ENCODE measurements around the gene SNRPF. TPM values are rescaled to one million over a fixed set of nuclear protein-coding genes. Genes with fewer than 3 reads are reported as not detected.
A peak's percentile ranks its signal among the peaks of the same experiment; 100 is the strongest.

SNRPF gene
- total RNA-seq, 4 donors from 2014 or later = 6.1 to 11.8 (median 8.3) TPM

GRCh38 chr12:95848575-95849388, 10.0 kb upstream of the SNRPF start:
- DNase-seq = peak; percentile 42 to 59
- peak overlapping the region in 1 of 3 donors; percentile 3 for H3K4me3 ChIP-seq (replicated peaks in 1 of 3)
- H3K36me3 ChIP-seq = no peaks in the 10 kb centered on the region
- peak overlapping the region; percentile 8 to 67 (median 41) for H3K27ac ChIP-seq
- no peak for TF ChIP-seq POLR2A (IDR thresholded peaks at IDR 0.05)
- TF ChIP-seq CTCF (IDR thresholded peaks at IDR 0.05) = peak in 4 of 6 experiments; percentile 50 to 71 (median 53)
- no peaks in the 10 kb centered on the region for H3K9me3 ChIP-seq
- no peaks in the 10 kb centered on the region for H3K27me3 ChIP-seq
- intact Hi-C loops (cut with DNase I) = no loop called here
- peaks cover 0 to 6% of the 10 kb centered on the region in 2 donors for H3K4me1 ChIP-seq
- 19 to 23% methylated on average over 8 of the region's 8 CpGs for WGBS, 2 donors

DNA sequence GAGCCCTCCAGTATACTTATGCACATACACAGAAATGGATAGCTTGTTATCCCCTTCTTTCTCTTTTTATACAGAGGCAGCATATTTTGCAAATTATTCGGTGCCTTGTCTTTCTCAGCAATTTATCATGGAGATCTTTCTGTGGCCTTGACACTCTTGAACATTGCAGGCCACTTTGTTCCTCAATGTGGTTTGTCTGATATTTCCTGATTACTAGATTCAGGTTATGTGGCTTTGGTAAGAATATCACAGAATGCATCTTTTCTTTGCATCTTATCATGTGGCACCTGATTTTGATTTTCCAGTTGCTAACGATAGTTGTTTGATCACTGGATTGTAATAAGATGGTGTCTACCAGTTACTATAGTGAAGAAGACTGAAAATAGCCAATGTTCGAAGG, 7.1 kb upstream of the SNRPF start:
- H3K36me3 ChIP-seq = no peaks in the 10 kb centered on the region
- 83 to 88% methylated on average over 3 of the region's 3 CpGs for whole genome bisulfite sequencing, 2 donors
- H3K4me1 ChIP-seq = peaks cover 0 to 6% of the 10 kb centered on the region in 2 donors
- intact Hi-C loops (cut with DNase I) = no loop called here
- no peak for DNase-seq
- no peaks in the 10 kb centered on the region for H3K9me3 ChIP-seq
- no peak overlapping the region for H3K4me3 ChIP-seq (replicated peaks in 1 of 3)
- no peaks in the 10 kb centered on the region for H3K27me3 ChIP-seq
- no peak overlapping the region for H3K27ac ChIP-seq
- TF ChIP-seq POLR2A (IDR thresholded peaks at IDR 0.05) = no peak
- TF ChIP-seq CTCF (IDR thresholded peaks at IDR 0.05) = no peak

DNA sequence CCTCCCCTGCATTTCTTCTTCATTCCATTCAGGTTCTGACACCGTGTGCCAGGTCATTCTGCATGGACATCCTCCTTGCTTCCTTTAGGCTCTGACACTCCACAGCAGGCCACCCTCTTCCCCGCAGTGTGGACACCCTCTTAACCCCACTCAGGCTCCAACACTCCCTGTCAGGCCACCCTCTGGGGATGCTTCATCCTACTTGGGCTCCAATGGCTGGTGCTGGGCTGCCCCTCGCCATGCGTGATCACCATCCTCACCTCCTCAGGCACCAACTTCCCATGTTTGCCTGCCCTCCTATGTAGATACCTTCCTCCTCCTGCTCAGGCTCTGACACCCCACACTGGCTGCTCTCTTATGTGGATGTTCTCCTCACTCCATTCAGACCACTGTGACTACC, 6.6 kb upstream of the SNRPF start:
- no peaks in the 10 kb centered on the region for H3K27me3 ChIP-seq
- no peak for DNase-seq
- no peak for TF ChIP-seq POLR2A (IDR thresholded peaks at IDR 0.05)
- no peak for TF ChIP-seq CTCF (IDR thresholded peaks at IDR 0.05)
- WGBS, 2 donors = 88 to 91% methylated on average over 4 of the region's 4 CpGs
- intact Hi-C loops (cut with DNase I) = no loop called here
- H3K4me1 ChIP-seq = peaks cover 0 to 6% of the 10 kb centered on the region in 2 donors
- no peak overlapping the region for H3K4me3 ChIP-seq (replicated peaks in 1 of 3)
- H3K27ac ChIP-seq = no peak overlapping the region
- H3K36me3 ChIP-seq = no peaks in the 10 kb centered on the region
- H3K9me3 ChIP-seq = no peaks in the 10 kb centered on the region

DNA sequence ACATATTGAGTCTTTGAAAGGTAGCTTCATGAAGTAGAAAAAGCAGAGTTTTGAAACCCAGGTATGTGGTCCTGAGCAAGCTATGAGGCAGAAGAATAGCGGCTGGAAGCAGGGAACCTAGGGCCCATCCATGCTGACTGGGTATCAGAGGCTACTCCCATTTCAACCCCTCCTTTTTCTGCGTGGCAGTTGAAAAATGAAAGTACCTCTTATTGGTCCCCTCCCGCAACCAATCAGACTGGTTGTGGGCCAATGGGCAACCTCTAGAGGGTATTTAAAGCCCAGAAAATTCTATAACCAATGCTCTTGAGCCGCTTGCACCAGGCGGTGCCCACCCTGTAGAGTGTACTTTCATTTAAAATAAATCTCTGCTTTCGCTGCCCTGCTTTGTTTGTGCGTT, 1.6 kb upstream of the SNRPF start:
- H3K27me3 ChIP-seq = no peaks in the 10 kb centered on the region
- peaks cover 0 to 5% of the 10 kb centered on the region in 2 donors for H3K36me3 ChIP-seq
- H3K27ac ChIP-seq = no peak overlapping the region
- no peak for DNase-seq
- intact Hi-C loops (cut with DNase I) = no loop called here
- H3K4me3 ChIP-seq (replicated peaks in 1 of 3) = no peak overlapping the region
- peaks cover 14 to 17% of the 10 kb centered on the region in 2 donors for H3K4me1 ChIP-seq
- WGBS, 2 donors = 95 to 96% methylated on average over 7 of the region's 7 CpGs
- no peaks in the 10 kb centered on the region for H3K9me3 ChIP-seq
- TF ChIP-seq POLR2A (IDR thresholded peaks at IDR 0.05) = no peak
- no peak for TF ChIP-seq CTCF (IDR thresholded peaks at IDR 0.05)

DNA sequence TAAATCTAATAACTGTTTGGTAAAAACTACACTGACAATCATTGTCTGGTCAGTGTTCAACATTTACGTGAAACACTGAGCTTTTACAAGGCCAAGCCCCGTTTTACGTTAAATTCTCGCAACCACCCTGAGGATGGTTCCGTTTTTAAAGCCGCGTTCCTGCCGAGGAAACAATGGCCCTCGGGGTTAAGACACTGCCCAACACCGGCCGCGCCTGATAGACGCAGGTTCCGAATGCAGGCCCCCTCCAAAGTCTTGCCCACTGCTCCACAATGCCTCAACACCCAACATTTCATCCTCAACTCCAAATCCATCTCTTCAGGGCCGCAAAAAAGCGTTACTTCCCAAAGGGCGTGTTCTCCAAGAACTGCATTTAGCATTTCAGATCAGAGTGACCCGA, 953 bp upstream of the SNRPF start:
- intact Hi-C loops (cut with DNase I) = no loop called here
- Histone ChIP-seq H3K4me1 (peaks cover 14 to 17% of the 10 kb centered on the region in 2 donors), H3K9me3 (no peaks in the 10 kb centered on the region), H3K36me3 (peaks cover 0 to 11% of the 10 kb centered on the region in 2 donors), H3K27ac (no peak overlapping the region), H3K27me3 (no peaks in the 10 kb centered on the region), H3K4me3 (replicated peaks in 1 of 3) (no peak overlapping the region)
- WGBS, 2 donors = 52 to 59% methylated on average over 17 to 18 of the region's 18 CpGs
- TF ChIP-seq CTCF (IDR thresholded peaks at IDR 0.05) (no peak), POLR2A (IDR thresholded peaks at IDR 0.05) (no peak)
- no peak for DNase-seq
